Glutamatergic neuron (in vitro differentiated cells): Measurements from ENCODE around the gene RSRC1. TPM values are rescaled to one million over a fixed set of nuclear protein-coding genes. Genes with fewer than 3 reads are reported as not detected.
"Not testable (repeated sequence)": the region's sequence is repeated elsewhere in the genome, so short reads cannot be mapped to it uniquely, and the experiment has no call there.

Experiments
- DNase-seq: peaks from one replicate; pipeline ENCODE4 v3.0.0; 2022
- H3K27ac Mint-ChIP-seq: one replicate; pipeline ENCODE4 v1.8.0; 2020; ENCODE audit warnings: mild to moderate bottlenecking, mixed read lengths, inconsistent platforms; ENCODE audit not compliant: unreplicated experiment
- H3K27me3 Mint-ChIP-seq: one replicate; pipeline ENCODE4 v1.8.0; 2020; ENCODE audit warnings: mild to moderate bottlenecking, moderate library complexity, mixed read lengths, inconsistent platforms; ENCODE audit not compliant: unreplicated experiment
- H3K36me3 Mint-ChIP-seq: one replicate; pipeline ENCODE4 v1.8.0; 2020; ENCODE audit warnings: mild to moderate bottlenecking, mixed read lengths, inconsistent platforms; ENCODE audit not compliant: unreplicated experiment
- H3K4me1 Mint-ChIP-seq: one replicate; pipeline ENCODE4 v1.8.0; 2020; ENCODE audit warnings: mild to moderate bottlenecking, low read depth, mixed read lengths, inconsistent platforms; ENCODE audit not compliant: unreplicated experiment
- H3K4me3 Mint-ChIP-seq: one replicate; pipeline ENCODE4 v1.8.0; 2020; ENCODE audit warnings: mild to moderate bottlenecking, mixed read lengths, inconsistent platforms; ENCODE audit not compliant: unreplicated experiment
- H3K9me3 Mint-ChIP-seq: one replicate; pipeline ENCODE4 v1.8.0; 2020; ENCODE audit warnings: mild to moderate bottlenecking, moderate library complexity, mixed read lengths, inconsistent platforms; ENCODE audit not compliant: unreplicated experiment
- CTCF ChIP-seq: fragments of 200-600 bp; sonication (generic); IDR thresholded peaks from one replicate; pipeline ENCODE4 v1.5.0; 2021; ENCODE audit not compliant: partially characterized antibody, unreplicated experiment
- total RNA-seq: library from RNA; stranded (reverse); fragmentation: NEBNext Ultra II Directional; extraction: Animal tissue kit (Norgen Biotek cat#: 25700); gene quantifications from one replicate; pipeline ENCODE4 v1.2.1, GENCODE V29; 2021; ENCODE audit not compliant: unreplicated experiment

Gene RSRC1
- total RNA-seq, 1 donor from 2014 or later, result 93.9 TPM

GRCh38 chr3:158109295-158109803, 540 bp upstream of the RSRC1 start:
- DNase-seq, result no peak
- Mint-ChIP-seq H3K4me1 (peaks cover 29% of the 10 kb centered on the region), H3K27ac (peak overlapping the region; percentile 97), H3K27me3 (peaks cover 39% of the 10 kb centered on the region), H3K4me3 (peak overlapping the region; percentile 94), H3K36me3 (peaks cover 3% of the 10 kb centered on the region), H3K9me3 (peaks cover 45% of the 10 kb centered on the region)
- no peak for TF ChIP-seq CTCF

GRCh38 chr3:158110658-158111018, 749 bp downstream of the RSRC1 start:
- peaks cover 42% of the 10 kb centered on the region for H3K9me3 Mint-ChIP-seq
- peaks cover 29% of the 10 kb centered on the region for H3K4me1 Mint-ChIP-seq
- H3K36me3 Mint-ChIP-seq, result peaks cover 3% of the 10 kb centered on the region
- H3K27ac Mint-ChIP-seq, result peak overlapping the region; percentile 99
- DNase-seq, result no peak
- H3K4me3 Mint-ChIP-seq, result peak overlapping the region; percentile 94
- peaks cover 38% of the 10 kb centered on the region for H3K27me3 Mint-ChIP-seq
- TF ChIP-seq CTCF, result no peak

- TF ChIP-seq CTCF, result no peak
- Mint-ChIP-seq H3K9me3 (peaks cover 38% of the 10 kb centered on the region), H3K4me3 (peak overlapping the region; percentile 94), H3K27me3 (peaks cover 28% of the 10 kb centered on the region), H3K4me1 (peaks cover 31% of the 10 kb centered on the region), H3K36me3 (peaks cover 3% of the 10 kb centered on the region), H3K27ac (peak overlapping the region; percentile 99)
- DNase-seq, result no peak
Observed at GRCh38 chr3:158111861-158112260, 2.0 kb downstream of the RSRC1 start.

- Mint-ChIP-seq H3K9me3 (peaks cover 25% of the 10 kb centered on the region), H3K27me3 (peaks cover 18% of the 10 kb centered on the region), H3K4me1 (peaks cover 32% of the 10 kb centered on the region)
- H3K27ac Mint-ChIP-seq, DNase-seq, H3K4me3 Mint-ChIP-seq, H3K36me3 Mint-ChIP-seq: not testable (repeated sequence)
Observed at GRCh38 chr3:158113595-158113994, 3.7 kb downstream of the RSRC1 start.

GRCh38 chr3:158120330-158120729, 10.4 kb downstream of the RSRC1 start:
- H3K9me3 Mint-ChIP-seq, result no peaks in the 10 kb centered on the region
- peaks cover 7% of the 10 kb centered on the region for H3K4me1 Mint-ChIP-seq
- no peak for DNase-seq
- H3K36me3 Mint-ChIP-seq, result peaks cover 3% of the 10 kb centered on the region
- no peak overlapping the region for H3K4me3 Mint-ChIP-seq
- no peak for TF ChIP-seq CTCF
- H3K27ac Mint-ChIP-seq, result no peak overlapping the region
- no peaks in the 10 kb centered on the region for H3K27me3 Mint-ChIP-seq
